HEK293 (cell line): ENCODE results near the gene CENPX.
A peak's percentile ranks its signal among the peaks of the same experiment; 100 is the strongest.

Experiments used
- CTCF ChIA-PET: fragments of 350-600 bp; formaldehyde crosslinking; extraction: SDS; loops from one replicate; lab custom pipeline; 2021; ENCODE audit warnings: antibody characterized with exemption; lab: Yijun Ruan, JAX
- POLR2A ChIA-PET: fragments of 300-600 bp; formaldehyde crosslinking; extraction: SDS; loops from one replicate; lab custom pipeline; 2020; ENCODE audit warnings: antibody characterized with exemption, inconsistent platforms; lab: Yijun Ruan, JAX
- H3K27ac ChIP-seq: fragments of 200-500 bp; sonication (Bioruptor generic); 2 replicates; pipeline ENCODE4 v1.5.1; 2014; ENCODE audit warnings: low read depth, low read length, control low read depth, inconsistent platforms; ENCODE audit errors: extremely low read depth
- H3K36me3 ChIP-seq, 2 experiments: fragments of 200-500 bp in 1 of 2; sonication (Bioruptor generic) in 1 of 2; 1 replicate in 1 of 2; 2 replicates in 1 of 2; pipeline ENCODE4 v1.5.1; 2014 to 2017; ENCODE audit warnings: inconsistent platforms in 2 of 2, low read length in 2 of 2; ENCODE audit not compliant: control insufficient read depth in 2 of 2, insufficient read depth in 1 of 2
- H3K4me1 ChIP-seq: fragments of 200-500 bp; sonication (Bioruptor generic); 2 replicates; pipeline ENCODE4 v1.5.1; 2014; ENCODE audit warnings: mild to moderate bottlenecking, low read length, inconsistent platforms; ENCODE audit not compliant: control insufficient read depth, insufficient read depth
- H3K4me3 ChIP-seq: 2 replicates; pipeline ENCODE4 v1.5.1; 2011; ENCODE audit warnings: low read depth, mild to moderate bottlenecking, control low read depth, low read length, moderate library complexity
- H3K9me3 ChIP-seq: fragments of 200-500 bp; sonication (Bioruptor generic); 2 replicates; pipeline ENCODE4 v1.5.1; 2014; ENCODE audit warnings: low read depth, low read length, inconsistent platforms; ENCODE audit not compliant: control insufficient read depth, insufficient read depth
- FEZF1 ChIP-seq: fragments of 450-650 bp; formaldehyde crosslinking; IDR thresholded peaks from 2 replicates; pipeline ENCODE4 v1.5.1; 2016; ENCODE audit warnings: missing biosample characterization, missing genetic modification characterization
- GLIS2 ChIP-seq: fragments of 450-650 bp; formaldehyde crosslinking; IDR thresholded peaks from 2 replicates; pipeline ENCODE4 v1.5.1; 2016; ENCODE audit warnings: missing biosample characterization, missing genetic modification characterization
- KLF9 ChIP-seq: fragments of 450-650 bp; formaldehyde crosslinking; IDR thresholded peaks from 2 replicates; pipeline ENCODE4 v1.5.1; 2016; ENCODE audit warnings: missing biosample characterization, missing genetic modification characterization, low read depth
- WT1 ChIP-seq: fragments of 450-650 bp; formaldehyde crosslinking; IDR thresholded peaks from 2 replicates; pipeline ENCODE4 v1.5.1; 2016; ENCODE audit warnings: missing biosample characterization, missing genetic modification characterization
- ZIC2 ChIP-seq: fragments of 450-650 bp; formaldehyde crosslinking; IDR thresholded peaks from 2 replicates; pipeline ENCODE4 v1.5.1; 2016; ENCODE audit warnings: missing biosample characterization, missing genetic modification characterization
- ZNF112 ChIP-seq: fragments of 450-650 bp; formaldehyde crosslinking; IDR thresholded peaks from 2 replicates; pipeline ENCODE4 v1.5.0; 2017; ENCODE audit warnings: missing biosample characterization, missing genetic modification characterization
- ZNF114 ChIP-seq: fragments of 450-650 bp; formaldehyde crosslinking; IDR thresholded peaks from 2 replicates; pipeline ENCODE4 v1.5.0; 2017; ENCODE audit warnings: missing biosample characterization, missing genetic modification characterization
- ZNF132 ChIP-seq: fragments of 450-650 bp; formaldehyde crosslinking; IDR thresholded peaks from 2 replicates; pipeline ENCODE4 v1.5.1; 2017; ENCODE audit warnings: missing biosample characterization, missing genetic modification characterization, borderline replicate concordance
- ZNF16 ChIP-seq: fragments of 450-650 bp; formaldehyde crosslinking; IDR thresholded peaks from 2 replicates; pipeline ENCODE4 v1.5.1; 2016; ENCODE audit warnings: low read depth, missing biosample characterization, missing genetic modification characterization
- ZNF221 ChIP-seq: fragments of 450-650 bp; formaldehyde crosslinking; IDR thresholded peaks from 2 replicates; pipeline ENCODE4 v1.5.1; 2017; ENCODE audit warnings: missing biosample characterization, missing genetic modification characterization, borderline replicate concordance
- ZNF341 ChIP-seq: fragments of 450-650 bp; formaldehyde crosslinking; IDR thresholded peaks from 2 replicates; pipeline ENCODE4; 2016; ENCODE audit warnings: low read depth, missing biosample characterization, missing genetic modification characterization
- ZNF571 ChIP-seq: fragments of 450-650 bp; formaldehyde crosslinking; IDR thresholded peaks from 2 replicates; pipeline ENCODE4 v1.5.0; 2017; ENCODE audit warnings: missing biosample characterization, missing genetic modification characterization
- ZNF76 ChIP-seq: fragments of 450-650 bp; formaldehyde crosslinking; IDR thresholded peaks from 2 replicates; pipeline ENCODE4; 2016; ENCODE audit warnings: low read depth, missing biosample characterization, missing genetic modification characterization, borderline replicate concordance
- TF ChIP-seq, protein P1 (sequence below): fragments of 450-650 bp; formaldehyde crosslinking; IDR thresholded peaks from 2 replicates; pipeline ENCODE4 v1.5.1; 2017; ENCODE audit warnings: missing biosample characterization, missing genetic modification characterization
- TF ChIP-seq, protein P2 (sequence below): fragments of 450-650 bp; formaldehyde crosslinking; IDR thresholded peaks from 2 replicates; pipeline ENCODE4 v1.5.1; 2016; ENCODE audit warnings: missing biosample characterization, missing genetic modification characterization
- TF ChIP-seq, protein P3 (sequence below): fragments of 450-650 bp; formaldehyde crosslinking; conservative IDR thresholded peaks from 2 replicates; pipeline ENCODE4 v1.5.1; 2016; ENCODE audit warnings: low read depth, missing biosample characterization, missing genetic modification characterization

CENPX gene

DNA sequence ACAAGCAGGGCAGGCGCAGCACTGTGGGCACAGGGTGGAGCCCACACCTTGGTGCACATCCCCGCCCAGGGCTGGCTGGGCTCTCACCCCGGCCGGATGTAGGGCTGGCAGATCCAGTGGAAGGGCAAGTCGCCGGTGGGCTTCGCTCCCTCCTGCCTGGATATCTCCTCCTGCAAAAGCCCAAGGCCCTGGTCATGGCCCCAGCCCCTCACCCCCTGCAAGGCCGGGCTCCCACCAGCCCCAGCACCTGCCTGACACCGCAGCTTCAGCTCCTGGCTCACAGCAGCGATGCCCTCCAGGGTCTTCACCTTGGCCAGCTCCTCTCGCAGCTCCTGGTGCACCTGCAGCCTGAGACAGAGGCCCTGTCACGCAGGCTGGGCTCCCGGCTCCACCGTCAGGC is 37.9 kb upstream of the CENPX start:
- Histone ChIP-seq H3K27ac (peak overlapping the region; percentile 32; the same call in 1 of the 2 replicates), H3K4me3 (no peak overlapping the region), H3K4me1 (peaks cover 7% of the 10 kb centered on the region; the same call in 1 of the 2 replicates), H3K9me3 (no peaks in the 10 kb centered on the region), H3K36me3 (peaks cover 3 to 90% of the 10 kb centered on the region in 2 experiments; a peak in 1 of 3 replicates)
- ChIA-PET POLR2A (interaction anchor here (0.9 to 14.2 kb wide), 12 partner anchors 9 to 38 kb away, joined by 3 to 96 read pairs (median 4); partner anchors contain the start of genes CENPX, DCXR, LRRC45 and RAC3), CTCF (interaction anchor here (0.5 to 0.7 kb wide), 4 partner anchors 17 to 106 kb away, joined by 3 to 4 read pairs (median 3); no protein-coding TSS in a partner anchor)
- TF ChIP-seq GLIS2 (tag by site-specific recombination): 0 out of 2 replicates have a peak, but pooled peaks have one; percentile 28
- TF ChIP-seq FEZF1 (tag by site-specific recombination): no peak

DNA sequence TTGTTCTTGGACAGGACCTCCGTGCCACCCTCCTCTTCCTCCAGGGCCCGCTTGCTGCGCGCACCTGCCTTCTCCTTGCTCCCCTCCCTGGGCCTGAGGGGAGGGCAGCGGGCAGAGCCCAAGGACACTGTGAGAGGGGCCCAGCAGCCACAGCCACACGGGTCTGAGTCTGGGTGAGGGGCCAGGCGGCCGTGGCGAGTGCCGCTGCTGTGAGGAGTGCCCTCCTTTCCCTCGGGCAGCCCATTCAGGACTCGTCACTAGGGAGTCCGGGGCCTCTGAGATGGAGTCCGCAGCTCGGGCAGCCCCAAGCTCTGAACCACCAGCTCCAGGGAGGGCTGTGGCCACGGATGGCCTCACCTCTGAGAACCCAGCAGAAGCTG is 37.3 kb upstream of the CENPX start:
- CTCF ChIA-PET: interaction anchor here (0.5 to 0.6 kb wide), 2 partner anchors 39 to 101 kb away, joined by 3 to 4 read pairs; no protein-coding TSS in a partner anchor
- TF ChIP-seq ZNF112 (tag by site-specific recombination) (no peak), ZNF341 (tag by site-specific recombination) (no peak), ZNF76 (tag by site-specific recombination) (no peak), ZNF221 (tag by site-specific recombination) (no peak), KLF9 (no peak), ZNF16 (tag by site-specific recombination) (no peak), ZNF571 (tag by site-specific recombination) (no peak), ZNF132 (no peak), WT1 (tag by site-specific recombination) (no peak), ZIC2 (tag by site-specific recombination) (no peak), ZNF114 (tag by site-specific recombination) (no peak)
- TF ChIP-seq, protein P1, sequence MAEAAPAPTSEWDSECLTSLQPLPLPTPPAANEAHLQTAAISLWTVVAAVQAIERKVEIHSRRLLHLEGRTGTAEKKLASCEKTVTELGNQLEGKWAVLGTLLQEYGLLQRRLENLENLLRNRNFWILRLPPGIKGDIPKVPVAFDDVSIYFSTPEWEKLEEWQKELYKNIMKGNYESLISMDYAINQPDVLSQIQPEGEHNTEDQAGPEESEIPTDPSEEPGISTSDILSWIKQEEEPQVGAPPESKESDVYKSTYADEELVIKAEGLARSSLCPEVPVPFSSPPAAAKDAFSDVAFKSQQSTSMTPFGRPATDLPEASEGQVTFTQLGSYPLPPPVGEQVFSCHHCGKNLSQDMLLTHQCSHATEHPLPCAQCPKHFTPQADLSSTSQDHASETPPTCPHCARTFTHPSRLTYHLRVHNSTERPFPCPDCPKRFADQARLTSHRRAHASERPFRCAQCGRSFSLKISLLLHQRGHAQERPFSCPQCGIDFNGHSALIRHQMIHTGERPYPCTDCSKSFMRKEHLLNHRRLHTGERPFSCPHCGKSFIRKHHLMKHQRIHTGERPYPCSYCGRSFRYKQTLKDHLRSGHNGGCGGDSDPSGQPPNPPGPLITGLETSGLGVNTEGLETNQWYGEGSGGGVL (tag by site-specific recombination): no peak
- TF ChIP-seq, protein P2, sequence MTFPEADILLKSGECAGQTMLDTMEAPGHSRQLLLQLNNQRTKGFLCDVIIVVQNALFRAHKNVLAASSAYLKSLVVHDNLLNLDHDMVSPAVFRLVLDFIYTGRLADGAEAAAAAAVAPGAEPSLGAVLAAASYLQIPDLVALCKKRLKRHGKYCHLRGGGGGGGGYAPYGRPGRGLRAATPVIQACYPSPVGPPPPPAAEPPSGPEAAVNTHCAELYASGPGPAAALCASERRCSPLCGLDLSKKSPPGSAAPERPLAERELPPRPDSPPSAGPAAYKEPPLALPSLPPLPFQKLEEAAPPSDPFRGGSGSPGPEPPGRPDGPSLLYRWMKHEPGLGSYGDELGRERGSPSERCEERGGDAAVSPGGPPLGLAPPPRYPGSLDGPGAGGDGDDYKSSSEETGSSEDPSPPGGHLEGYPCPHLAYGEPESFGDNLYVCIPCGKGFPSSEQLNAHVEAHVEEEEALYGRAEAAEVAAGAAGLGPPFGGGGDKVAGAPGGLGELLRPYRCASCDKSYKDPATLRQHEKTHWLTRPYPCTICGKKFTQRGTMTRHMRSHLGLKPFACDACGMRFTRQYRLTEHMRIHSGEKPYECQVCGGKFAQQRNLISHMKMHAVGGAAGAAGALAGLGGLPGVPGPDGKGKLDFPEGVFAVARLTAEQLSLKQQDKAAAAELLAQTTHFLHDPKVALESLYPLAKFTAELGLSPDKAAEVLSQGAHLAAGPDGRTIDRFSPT (tag by site-specific recombination): no peak
- TF ChIP-seq, protein P3, sequence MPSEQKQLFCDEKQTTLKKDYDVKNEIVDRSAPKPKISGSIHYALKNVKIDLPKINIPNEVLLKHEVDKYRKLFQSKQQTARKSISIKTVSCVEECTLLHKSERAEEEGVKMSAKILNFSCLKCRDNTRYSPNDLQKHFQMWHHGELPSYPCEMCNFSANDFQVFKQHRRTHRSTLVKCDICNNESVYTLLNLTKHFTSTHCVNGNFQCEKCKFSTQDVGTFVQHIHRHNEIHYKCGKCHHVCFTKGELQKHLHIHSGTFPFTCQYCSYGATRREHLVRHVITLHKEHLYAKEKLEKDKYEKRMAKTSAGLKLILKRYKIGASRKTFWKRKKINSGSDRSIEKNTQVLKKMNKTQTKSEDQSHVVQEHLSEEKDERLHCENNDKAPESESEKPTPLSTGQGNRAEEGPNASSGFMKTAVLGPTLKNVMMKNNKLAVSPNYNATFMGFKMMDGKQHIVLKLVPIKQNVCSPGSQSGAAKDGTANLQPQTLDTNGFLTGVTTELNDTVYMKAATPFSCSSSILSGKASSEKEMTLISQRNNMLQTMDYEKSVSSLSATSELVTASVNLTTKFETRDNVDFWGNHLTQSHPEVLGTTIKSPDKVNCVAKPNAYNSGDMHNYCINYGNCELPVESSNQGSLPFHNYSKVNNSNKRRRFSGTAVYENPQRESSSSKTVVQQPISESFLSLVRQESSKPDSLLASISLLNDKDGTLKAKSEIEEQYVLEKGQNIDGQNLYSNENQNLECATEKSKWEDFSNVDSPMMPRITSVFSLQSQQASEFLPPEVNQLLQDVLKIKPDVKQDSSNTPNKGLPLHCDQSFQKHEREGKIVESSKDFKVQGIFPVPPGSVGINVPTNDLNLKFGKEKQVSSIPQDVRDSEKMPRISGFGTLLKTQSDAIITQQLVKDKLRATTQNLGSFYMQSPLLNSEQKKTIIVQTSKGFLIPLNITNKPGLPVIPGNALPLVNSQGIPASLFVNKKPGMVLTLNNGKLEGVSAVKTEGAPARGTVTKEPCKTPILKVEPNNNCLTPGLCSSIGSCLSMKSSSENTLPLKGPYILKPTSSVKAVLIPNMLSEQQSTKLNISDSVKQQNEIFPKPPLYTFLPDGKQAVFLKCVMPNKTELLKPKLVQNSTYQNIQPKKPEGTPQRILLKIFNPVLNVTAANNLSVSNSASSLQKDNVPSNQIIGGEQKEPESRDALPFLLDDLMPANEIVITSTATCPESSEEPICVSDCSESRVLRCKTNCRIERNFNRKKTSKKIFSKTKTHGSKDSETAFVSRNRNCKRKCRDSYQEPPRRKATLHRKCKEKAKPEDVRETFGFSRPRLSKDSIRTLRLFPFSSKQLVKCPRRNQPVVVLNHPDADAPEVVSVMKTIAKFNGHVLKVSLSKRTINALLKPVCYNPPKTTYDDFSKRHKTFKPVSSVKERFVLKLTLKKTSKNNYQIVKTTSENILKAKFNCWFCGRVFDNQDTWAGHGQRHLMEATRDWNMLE (tag by site-specific recombination): no peak
- TF ChIP-seq, all 188 proteins: peak for 0
- Histone ChIP-seq H3K27ac (no peak overlapping the region), H3K4me1 (peaks cover 7% of the 10 kb centered on the region; the same call in 1 of the 2 replicates), H3K36me3 (peaks cover 3 to 97% of the 10 kb centered on the region in 2 experiments; a peak in 2 of 3 replicates), H3K9me3 (no peaks in the 10 kb centered on the region), H3K4me3 (no peak overlapping the region)
- POLR2A ChIA-PET: interaction anchor here (0.8 to 14.2 kb wide), 10 partner anchors 9 to 37 kb away, joined by 3 to 96 read pairs (median 4); partner anchors contain the start of genes CENPX, DCXR, LRRC45 and RAC3
